NCI-H1436 treated with DMSO at 0.1 percent for 48 hours (cell line): ENCODE results near the gene GPATCH2.
"Not testable (repeated sequence)": the region's sequence is repeated elsewhere in the genome, so short reads cannot be mapped to it uniquely, and the experiment has no call there.

Experiments used
- DNase-seq: peaks from one replicate; lab custom pipeline; 2025; lab: John Stamatoyannopoulos, UW

Gene GPATCH2

DNA sequence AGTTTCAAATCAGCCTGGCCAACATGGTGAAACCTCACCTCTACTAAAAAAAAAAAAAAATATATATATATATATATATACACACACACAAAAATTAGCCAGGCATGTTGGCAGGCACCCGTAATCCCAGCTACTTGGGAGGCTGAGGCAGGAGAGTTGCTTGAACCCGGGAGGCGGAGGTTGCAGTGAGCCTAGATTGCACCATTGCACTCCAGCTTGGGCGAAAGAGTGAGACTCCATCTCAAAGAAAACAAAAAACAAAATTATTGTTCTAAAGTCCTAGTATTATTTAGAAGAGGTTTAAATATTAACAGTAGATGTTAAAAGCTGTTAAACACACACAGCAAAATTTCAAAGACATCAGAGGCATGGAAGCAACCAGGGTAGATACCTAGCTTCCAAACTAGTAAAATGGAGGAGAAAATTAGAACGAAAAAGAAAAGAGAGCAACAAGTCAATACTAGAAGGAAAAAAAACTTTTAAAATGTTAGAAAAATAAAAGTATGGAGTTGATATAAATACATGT lies 46.5 kb downstream of the GPATCH2 start:
- DNase-seq: not testable (repeated sequence)

DNA sequence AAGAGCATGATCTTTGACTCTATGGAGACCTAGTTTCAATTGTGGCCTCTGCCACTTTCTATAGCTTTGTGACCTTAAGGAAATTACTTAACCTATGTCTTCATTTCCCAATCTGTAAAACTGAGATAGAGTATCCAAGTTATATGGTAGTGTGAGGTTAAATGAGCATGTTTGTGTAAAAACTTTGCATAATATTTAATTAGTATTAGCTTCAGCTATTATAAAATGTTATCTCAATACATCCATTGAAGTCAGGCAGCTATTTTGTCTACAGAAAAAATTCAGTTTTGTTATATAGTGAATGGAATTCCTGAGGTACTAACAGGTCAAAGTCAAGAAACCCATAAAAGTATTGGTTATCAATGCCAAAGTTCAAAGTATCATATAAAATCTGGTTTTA lies 53.6 kb downstream of the GPATCH2 start:
- DNase-seq: no peak

DNA sequence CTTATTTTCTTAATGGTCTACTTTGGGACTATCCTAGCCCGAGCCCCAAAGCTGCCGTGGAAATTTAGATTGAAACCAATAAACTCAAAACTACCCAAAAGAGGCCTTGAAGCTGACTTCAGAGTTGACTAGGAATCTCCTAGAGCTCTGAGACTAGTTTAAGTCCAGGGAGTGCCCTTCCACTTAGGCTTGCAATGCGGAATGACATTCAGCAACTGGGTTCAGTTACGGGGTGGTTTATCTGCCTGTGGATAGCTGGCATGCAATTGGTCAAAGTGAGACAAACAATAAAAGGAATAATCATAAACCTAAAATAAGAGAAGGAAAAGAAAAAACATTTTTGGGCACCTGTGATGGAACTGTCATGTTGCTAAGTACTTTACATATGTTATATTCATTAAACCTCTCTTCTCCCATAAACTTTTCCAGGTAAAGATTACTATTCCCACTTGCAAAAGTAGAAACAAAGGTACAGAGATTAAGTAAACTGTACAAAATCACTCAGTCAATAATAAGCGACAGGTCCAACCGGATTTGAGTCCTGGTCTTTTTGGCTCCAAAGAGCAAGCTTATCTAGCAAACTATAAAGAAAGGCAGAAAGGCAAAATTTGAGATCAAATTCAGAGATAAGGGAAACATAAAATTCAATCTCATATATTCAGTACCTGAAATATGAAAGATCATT lies 56.5 kb downstream of the GPATCH2 start:
- DNase-seq: no peak

DNA sequence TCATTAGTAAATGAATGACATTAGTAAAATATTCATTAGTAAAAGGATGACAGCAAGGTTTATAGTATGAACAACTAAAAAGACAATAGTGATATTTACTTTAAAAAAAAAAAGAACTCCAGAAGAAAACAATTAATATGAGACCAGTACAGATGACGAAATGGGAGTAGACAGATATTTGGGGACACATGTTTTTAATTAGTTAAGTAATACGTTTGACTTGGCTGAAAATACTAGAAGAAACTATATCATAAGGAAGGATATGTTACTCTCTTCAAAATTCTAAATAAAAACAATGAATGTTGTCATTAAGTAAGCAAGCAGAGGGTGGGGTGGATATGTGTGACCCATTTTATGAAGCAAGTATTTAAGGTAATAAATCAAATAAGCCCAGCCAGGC lies 61.9 kb downstream of the GPATCH2 start:
- no peak for DNase-seq

DNA sequence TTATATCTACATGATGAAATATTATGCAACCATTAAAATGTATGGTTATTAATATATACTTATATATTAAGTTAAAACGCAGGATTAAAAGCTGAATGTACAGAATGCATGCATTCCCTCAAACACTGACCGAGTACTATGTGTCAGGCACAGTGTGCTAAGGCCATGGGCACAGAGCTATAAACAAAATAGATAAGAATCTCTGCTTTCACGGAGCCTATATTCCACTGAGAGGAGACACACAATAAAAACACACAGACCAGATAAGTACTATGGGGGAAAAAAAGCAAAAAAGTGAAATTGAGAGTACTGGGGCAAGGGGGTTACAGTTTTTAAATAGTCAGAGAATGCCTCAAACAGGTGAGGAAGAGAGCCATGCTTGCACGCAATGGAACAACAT lies 62.7 kb downstream of the GPATCH2 start:
- no peak for DNase-seq

- DNase-seq: no peak
Observed at GRCh38 chr1:217564833-217565232, 66.1 kb downstream of the GPATCH2 start.

GRCh38 chr1:217564207-217564606 lies 66.7 kb downstream of the GPATCH2 start:
- no peak for DNase-seq

DNA sequence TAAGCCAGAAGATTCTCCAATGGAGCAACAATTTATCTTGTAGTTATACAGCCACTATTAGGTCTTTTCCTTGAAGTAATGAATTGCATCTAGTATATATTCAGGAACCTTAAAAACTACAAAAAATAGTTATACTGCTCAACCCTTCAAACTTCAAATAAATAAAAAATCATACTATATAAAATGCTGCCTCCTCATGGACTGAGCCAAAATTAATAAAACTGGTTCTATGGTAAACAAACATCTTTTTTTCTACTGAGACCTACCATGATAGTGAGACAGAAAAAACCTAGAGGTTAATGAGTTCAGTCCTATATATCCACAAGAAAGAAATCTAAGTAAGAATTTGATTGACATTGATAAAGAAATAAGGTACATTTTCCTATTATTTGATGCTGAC lies 67.7 kb downstream of the GPATCH2 start:
- no peak for DNase-seq

DNA sequence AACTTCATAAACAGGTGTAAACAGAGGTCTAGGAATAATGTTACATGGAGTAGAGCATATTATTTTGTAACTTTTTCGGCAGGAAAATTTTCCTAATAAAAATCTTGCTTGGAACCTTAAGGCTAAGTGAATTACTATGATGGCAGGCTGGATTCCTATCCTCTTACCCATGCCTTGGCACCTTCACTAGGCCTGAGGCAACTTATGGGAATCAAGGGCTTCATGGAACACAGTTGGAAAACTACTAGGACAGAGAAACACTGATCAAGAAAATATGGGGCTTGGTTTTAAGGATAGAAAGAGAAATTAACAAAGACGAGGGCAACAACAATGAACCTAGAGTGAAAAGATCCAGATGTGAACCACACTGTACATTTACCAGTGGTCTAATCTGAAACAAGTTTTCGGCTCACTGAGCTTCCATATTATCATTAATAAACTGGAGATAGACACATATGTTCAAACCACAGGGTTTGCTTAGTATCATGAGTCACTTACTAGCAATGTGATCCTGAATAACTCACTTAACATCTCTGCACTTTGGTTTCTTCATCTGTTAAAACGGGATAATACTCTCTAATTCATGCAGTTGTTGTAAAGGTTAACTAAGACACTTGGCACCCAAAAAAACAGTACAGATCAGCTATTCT lies 68.5 kb downstream of the GPATCH2 start:
- DNase-seq: no peak

- no peak for DNase-seq
Observed at GRCh38 chr1:217561446-217561845, 69.4 kb downstream of the GPATCH2 start.

DNA sequence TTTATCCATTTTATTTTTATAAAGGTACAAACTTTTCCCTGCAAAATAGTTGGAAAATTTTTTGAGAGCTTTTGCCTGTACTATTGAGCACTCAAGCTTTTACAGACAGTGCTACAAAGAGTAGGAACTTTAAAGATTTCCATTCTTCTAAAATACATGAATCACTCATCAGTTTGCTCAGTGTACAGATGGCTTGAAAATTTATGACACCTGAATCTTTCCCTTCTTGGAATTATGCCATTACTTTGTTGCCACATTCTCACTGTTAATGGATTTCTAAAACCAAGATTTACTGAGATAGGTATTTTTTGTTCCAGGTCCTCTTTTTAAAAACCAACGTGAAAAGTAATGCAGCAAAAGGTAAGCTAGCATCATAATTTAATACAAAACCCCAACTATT lies 76.0 kb downstream of the GPATCH2 start:
- DNase-seq: no peak

GRCh38 chr1:217553949-217554509 lies 76.9 kb downstream of the GPATCH2 start:
- DNase-seq: no peak

DNA sequence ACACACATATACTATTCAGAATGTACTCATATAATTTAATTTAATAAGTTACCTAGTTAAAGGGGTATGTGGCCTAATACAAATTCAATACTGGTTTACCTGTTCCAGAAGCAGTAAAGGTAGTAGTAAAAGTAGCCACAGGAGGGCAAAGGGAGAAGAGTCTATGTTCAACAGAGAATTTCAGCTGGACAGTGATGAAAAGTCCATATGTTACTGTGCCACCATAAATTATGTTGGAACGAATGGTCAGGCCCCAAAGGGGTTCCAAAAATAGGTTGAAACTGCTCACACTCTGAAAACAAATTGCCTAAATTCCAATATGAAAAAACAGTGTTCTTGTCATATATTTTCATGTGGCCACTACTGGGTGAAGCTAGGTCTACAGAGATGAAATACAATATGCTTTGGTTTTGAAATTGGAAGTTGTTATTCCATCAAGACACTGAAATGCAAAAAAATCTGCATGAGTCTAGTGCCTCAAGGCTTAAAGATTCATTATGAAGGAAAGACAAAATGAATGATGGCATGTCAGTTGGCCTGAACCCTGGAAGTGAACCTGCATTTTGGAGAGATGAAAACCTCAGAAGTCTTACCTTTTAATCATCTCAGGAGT lies 78.4 kb downstream of the GPATCH2 start:
- no peak for DNase-seq

GRCh38 chr1:217542837-217543236 lies 88.1 kb downstream of the GPATCH2 start:
- DNase-seq: no peak

DNA sequence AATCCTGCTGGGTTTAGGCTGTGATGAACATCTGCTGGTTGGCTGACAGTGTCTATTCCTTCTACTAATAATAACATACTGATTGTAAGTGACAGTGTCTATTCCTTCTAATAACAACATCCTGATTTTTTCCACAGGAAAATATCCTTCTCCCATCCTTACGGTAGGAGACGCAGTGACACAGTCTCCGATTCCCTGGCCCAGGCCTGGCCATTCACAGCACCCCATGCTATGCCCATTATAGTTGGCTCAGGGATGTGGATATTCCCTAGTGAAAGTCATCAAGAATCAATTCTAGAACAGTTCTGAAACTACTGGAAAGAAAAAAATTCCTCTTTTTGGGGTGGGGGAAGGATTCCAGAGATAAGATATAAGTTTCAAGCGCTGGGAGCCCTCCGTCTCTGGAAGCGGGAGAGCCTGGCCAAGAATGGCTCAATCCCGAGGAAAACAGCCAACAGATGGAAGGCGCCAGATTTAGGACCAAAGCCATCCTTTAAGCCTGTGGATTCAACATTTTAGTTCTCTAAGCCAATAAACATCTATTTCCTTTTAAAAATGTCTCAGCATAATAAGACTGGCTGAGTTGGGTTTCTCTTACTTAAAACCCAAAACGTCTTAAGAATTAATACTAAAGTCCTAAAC lies 88.6 kb downstream of the GPATCH2 start:
- DNase-seq: no peak

DNA sequence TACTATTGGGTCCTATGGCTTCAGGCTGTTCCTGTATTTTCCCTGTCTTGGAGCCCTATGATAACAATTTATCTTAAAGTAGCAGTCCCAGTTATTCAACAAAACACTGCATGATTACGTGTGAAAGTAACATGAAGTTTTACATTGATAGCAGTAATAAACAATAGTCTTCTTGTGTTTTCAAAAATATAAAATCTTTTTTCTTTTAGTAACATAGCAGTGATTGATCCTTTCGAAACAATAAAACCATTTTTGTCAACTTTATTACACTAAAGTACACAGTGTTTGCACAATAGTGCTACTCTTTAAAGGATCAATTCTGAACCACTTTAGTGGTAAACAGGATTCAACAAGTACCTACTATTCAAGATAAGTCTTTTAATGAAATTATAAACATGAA lies 90.6 kb downstream of the GPATCH2 start:
- no peak for DNase-seq

DNA sequence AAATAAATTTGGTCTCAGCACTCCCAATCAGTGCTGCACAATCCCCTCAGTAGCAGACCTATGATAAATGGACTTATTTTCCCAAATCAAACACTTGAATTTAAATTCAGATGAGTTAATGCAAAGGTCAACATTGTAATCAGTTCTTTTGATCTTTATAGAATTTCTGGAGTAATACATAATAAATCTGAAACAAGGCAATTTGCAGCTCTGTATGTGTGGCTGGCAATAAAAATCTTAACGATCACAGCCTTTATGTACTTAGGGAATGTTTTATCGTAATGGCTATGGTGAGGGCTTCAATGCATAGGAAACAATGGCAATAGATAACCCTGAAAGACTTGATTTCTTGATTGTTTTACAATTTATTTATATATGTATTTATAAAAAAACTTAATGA lies 91.4 kb downstream of the GPATCH2 start:
- no peak for DNase-seq

- no peak for DNase-seq
Observed at GRCh38 chr1:217535601-217536377, 95.1 kb downstream of the GPATCH2 start.

DNA sequence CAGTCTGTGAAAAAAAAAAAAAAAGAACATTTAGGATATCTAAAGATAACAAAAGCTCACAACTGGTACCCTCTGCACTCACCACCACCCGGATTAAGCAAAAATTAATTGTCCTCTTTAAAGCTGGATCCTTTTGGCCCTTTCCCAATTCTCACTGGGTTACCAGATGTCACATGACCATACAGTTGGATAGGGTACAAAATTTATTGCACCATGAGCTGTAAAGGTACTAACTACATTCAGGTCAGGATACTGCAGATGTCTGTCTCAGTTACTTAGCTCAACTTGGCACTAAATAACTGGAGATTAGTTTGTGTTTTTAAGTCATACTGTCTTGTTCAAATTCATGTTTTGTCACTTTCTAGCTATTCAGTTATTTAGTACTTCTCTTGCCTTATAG lies 96.3 kb downstream of the GPATCH2 start:
- DNase-seq: no peak

DNA sequence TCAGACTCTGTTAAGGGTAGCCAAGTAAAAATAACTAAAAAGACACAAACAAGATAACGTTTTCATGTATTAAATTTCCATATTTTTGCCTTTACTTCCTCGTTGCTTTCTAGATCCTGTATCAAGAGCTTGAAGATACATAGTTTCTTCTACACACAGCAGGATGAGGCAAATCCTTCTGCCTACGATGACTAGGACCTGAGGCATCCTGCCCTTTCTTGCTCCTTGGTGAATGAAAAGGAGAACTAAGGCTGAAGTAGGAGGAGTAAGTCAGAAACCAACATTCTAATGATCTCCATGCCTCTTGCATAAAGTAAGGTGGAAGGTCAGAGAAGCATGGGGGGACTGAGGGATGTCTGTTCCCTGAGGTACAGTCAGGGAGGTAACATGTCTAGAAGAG lies 102.6 kb downstream of the GPATCH2 start:
- no peak for DNase-seq

- DNase-seq: no peak
Observed at GRCh38 chr1:217527151-217527550, 103.7 kb downstream of the GPATCH2 start.

DNA sequence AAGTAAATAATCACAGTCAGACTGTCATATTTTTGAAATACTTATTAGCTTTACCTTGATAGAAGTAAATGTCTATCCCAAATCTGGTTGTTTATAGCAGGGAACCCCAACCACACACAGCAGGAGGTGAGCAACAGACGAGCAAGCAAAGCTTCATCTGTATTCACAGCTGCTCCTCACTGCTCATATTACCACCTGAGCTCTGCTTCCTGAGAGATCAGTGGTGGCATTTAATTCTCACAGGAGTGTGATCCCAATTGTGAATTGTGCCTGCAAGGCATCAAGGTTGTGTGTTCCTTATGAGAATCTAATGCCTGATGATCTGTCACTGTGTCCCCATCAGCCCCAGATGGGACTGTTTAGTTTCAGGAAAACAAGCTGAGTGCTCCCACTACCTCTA lies 104.3 kb downstream of the GPATCH2 start:
- DNase-seq: no peak
